Stimulated activated CD8-positive, alpha-beta memory T cell treated with anti-CD3 and anti-CD28 coated beads, Interleukin-2, amount 100 ng/mL, for 48 hours (primary cell): ENCODE data around the gene HNRNPAB.
"Not testable (repeated sequence)": the region's sequence is repeated elsewhere in the genome, so short reads cannot be mapped to it uniquely, and the experiment has no call there.

Experiments used
- DNase-seq, 2 donors: peaks; one replicate each; pipeline ENCODE4 v3.0.0-alpha.2; 2020; ENCODE audit warnings: low read depth in 2 of 2

HNRNPAB gene

DNA sequence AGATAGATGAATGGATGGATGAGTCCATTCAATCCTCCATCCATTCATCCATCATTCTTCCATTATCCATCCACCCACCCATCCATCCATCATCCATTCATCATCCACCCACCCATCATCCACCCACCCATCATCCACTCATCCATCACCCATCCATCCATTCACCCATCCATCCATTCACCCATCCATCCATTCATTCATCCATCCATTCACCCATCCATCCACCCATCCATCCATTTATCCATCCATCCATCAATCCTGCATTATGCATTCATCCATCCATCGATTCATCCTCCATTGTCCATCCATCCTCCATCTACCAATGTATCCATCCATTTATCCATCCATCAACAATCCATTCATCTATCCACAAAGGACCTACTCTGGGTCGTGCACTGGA, 41.1 kb downstream of the HNRNPAB start:
- no peak for DNase-seq

DNA sequence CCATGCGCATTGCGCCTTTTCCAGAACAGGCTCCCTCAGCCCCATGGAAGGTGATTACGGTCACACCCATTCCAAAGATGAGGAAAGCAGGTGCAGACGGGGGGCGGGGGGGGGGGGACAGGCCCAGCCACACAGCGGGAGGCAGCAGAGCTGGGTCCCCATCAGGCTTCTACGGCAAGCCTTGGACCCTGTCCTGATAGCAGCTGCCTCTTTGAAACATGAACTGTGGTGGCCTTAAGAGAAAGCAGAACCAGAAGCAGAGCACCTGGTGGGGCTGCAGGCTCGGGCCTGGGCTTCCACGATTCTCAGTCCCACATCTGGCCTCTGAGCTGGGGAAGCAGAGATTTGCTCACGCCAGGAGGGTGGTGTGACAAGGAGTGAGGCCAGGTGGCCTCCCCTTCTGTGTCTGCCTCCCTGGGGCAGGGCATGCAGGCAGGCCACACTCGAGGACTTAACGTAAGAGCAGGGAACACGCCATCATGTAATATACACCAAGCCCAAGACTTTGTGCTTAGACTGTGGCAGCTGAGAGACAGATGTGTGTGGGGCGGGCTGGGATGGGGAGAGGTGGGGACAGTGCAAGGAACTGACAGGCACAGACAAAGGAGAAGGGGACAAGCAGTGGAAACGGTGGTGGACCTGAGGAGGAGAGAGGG, 42.4 kb downstream of the HNRNPAB start:
- no peak for DNase-seq

DNA sequence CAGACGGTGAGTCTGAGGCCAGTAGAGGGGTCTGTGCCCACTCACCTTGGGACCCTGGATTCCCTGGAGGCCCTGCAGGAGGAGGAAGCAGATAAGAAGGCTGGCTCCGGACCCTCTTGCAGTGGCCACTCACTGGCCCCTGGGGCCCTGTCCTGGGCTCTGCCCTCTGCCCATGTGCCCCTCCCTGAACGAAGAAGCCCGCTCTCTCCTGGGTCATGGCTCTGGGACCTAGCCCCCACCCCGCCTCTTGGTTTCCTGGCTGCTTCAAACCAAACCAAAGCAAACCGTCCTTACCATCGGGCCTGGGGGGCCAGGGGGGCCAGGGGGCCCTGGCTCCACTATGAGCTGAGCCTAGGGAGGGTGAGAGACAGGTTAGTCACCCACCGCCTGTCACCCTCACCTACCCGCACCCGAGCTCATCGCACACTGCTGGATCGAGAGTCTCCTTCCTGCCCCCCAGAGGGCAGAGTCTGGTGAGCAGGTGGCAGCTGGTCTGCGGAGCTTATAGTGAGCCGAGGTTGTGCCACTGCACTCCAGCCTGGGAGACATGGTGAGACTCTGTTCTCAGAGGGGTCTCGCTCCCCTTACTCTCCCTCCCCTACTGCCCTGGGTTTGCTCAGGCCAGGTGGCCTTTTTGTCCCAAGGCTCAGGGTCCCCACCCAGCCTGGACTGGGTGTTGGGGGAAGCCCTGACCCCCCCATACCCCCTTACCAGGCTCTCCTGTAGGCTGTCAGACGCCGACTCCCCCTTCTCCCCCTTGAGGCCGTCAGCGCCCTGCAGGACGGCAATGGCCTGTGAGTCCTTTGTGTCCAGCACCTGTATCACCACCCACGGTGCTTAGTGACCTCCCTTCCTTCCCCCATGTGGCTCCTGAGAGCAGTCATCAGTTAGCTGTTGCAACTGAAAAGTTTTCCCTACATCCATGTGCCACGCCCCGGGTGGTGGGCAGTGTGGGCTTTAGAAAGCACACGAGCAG, 43.4 kb downstream of the HNRNPAB start:
- DNase-seq: no peak

DNA sequence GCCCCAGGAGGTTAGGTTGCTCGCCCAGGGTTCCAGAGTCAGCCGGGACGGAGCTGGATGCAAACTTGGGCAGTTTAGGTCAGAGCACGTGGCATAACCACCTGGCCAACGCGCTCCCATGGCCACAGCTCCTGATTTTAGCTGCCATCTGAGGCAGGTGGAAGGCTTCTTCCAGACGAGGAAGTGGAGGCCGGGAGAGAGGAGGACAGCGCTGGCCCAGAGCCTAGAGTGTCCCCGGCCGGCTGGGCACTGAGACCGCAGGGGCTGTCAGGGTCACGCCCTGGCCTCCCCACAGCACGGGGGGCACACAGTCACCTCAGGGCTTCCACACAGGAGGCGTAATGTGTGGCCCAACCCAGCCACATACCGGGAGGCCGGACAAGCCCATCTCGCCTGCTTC, 44.4 kb downstream of the HNRNPAB start:
- DNase-seq: no peak

DNA sequence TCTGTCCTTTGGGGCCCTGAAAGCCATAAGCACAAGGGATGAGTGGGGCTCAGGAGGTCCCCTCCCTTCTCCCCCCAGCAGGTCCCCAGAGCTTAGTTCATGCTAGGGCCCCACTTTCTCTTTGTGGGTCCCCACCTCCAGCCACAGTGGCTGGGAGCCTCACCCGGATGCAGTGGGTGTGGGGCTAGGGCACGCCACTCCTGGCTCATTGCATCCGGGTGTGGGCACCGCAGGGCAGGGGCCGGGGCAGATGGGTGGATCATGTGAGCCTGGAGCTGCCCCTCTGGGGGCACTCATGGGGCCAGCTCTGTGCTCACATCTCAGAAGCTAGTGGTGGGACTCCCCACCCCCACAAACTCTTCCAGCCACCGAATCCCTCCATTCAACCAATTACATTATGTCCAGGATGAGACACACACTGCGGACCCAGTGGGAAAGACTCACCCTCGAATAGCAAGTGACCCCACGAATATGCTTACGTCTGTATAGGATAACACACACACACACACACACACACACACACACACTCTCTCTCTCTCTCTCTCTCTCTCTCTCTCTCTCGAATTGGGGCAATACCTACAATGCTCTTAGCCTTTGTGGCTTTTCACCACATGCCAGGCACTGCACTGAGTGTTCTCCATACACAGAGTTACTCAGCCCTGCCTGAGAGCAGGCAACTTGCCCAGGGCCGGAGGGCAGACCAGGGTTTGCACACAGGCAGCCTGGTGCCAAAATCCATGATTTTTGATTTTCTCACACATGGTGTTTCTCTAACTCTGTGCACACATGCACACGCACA, 45.1 kb downstream of the HNRNPAB start:
- DNase-seq: no peak

- DNase-seq: no peak
Measured at GRCh38 chr5:178250263-178250662, 45.9 kb downstream of the HNRNPAB start.

DNA sequence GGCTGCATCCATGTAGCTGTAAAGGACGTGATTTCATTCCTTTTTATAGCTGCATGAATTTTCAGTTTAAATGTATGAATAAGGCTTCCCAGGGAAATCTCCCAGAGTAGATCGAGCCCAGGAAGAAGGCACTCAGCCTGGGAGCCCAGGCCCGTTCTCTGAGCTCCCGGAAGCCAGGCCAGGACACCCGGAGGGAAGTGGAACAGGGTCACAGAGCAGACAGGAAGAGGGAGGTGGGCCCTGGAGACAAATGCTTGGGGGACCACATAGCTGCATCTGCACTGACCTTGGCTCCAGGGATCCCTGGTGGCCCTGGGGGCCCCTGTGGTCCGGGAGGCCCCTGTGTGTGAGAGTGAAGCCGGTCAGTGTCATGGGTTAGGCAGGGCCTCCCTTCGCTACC, 47.9 kb downstream of the HNRNPAB start:
- DNase-seq: no peak

DNA sequence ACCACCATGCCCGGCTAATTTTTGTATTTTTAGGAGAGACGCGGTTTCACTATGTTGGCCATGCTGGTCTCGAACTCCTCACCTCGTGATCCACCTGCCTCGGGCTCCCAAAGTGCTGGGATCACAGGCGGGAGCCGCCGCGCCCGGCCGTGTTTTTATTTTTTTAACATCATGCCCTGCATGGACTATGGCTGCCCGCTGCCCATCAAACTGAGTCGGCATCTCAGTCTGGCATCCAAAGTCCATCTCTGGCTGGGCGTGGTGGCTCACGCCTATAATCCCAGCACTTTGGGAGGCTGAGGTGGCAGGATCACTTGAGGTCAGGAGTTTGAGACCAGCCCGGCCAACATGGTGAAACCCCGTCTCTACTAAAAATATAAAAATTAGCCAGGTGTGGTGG, 49.3 kb downstream of the HNRNPAB start:
- DNase-seq: not testable (repeated sequence)

GRCh38 chr5:178256746-178257145, 52.4 kb downstream of the HNRNPAB start:
- DNase-seq: no peak

GRCh38 chr5:178257650-178258049, 53.3 kb downstream of the HNRNPAB start:
- DNase-seq: no peak

GRCh38 chr5:178259623-178260536, 55.5 kb downstream of the HNRNPAB start:
- DNase-seq: no peak
